Mucosa of stomach (tissue), 1 donor: ENCODE results near the gene CRISP1.

Source experiments
- H3K27me3 ChIP-seq: one replicate; pipeline ENCODE4 v1.7.0; 2013; ENCODE audit warnings: mild to moderate bottlenecking, low read length; ENCODE audit not compliant: control insufficient read depth, insufficient read depth
- H3K36me3 ChIP-seq: one replicate; pipeline ENCODE4 v1.7.0; 2013; ENCODE audit warnings: low read length; ENCODE audit not compliant: control insufficient read depth, insufficient read depth
- H3K4me1 ChIP-seq: one replicate; pipeline ENCODE4 v1.7.0; 2013; ENCODE audit warnings: mild to moderate bottlenecking, low read length; ENCODE audit not compliant: control insufficient read depth, insufficient read depth
- H3K4me3 ChIP-seq: one replicate; pipeline ENCODE4 v1.7.0; 2013; ENCODE audit warnings: low read length
- H3K9ac ChIP-seq: one replicate; pipeline ENCODE4 v1.7.0; 2013; ENCODE audit warnings: mild to moderate bottlenecking, low read length, moderate library complexity
- H3K9me3 ChIP-seq: one replicate; pipeline ENCODE4 v1.7.0; 2013; ENCODE audit warnings: mild to moderate bottlenecking, low read length, moderate library complexity; ENCODE audit not compliant: control insufficient read depth
- donor health status: Pancreatic carcinoma.

The CRISP1 gene

GRCh38 chr6:49784272-49784671, 82.1 kb downstream of the CRISP1 start:
- Histone ChIP-seq H3K9ac (no peak overlapping the region), H3K4me3 (no peak overlapping the region), H3K27me3 (no peaks in the 10 kb centered on the region), H3K36me3 (no peaks in the 10 kb centered on the region), H3K9me3 (no peaks in the 10 kb centered on the region), H3K4me1 (no peaks in the 10 kb centered on the region)
